H1 (cell line): Measurements from ENCODE around the gene TXNDC2. TPM values are rescaled to one million over a fixed set of nuclear protein-coding genes. Genes with fewer than 3 reads are reported as not detected.
A peak's percentile ranks its signal among the peaks of the same experiment; 100 is the strongest.

Source experiments
- CTCF ChIA-PET: fragments of 300-600 bp; sonication (Branson Sonifier 250); formaldehyde crosslinking; loops from one replicate; lab custom pipeline; 2021; ENCODE audit not compliant: partially characterized antibody; lab: Charles Lee
- POLR2A ChIA-PET: fragments of 300-600 bp; sonication (Branson Sonifier 250); formaldehyde crosslinking; loops from one replicate; lab custom pipeline; 2021; ENCODE audit warnings: inconsistent platforms; ENCODE audit not compliant: partially characterized antibody; lab: Charles Lee
- DNase-seq, 2 experiments: peaks; one replicate each; pipeline versions ENCODE4 v3.0.0 to v3.0.0-alpha.2; 2010 to 2022; ENCODE audit warnings: low spot score in 2 of 2, low read depth in 1 of 2, mixed read lengths in 1 of 2
- FAIRE-seq: peaks from 2 replicates; lab custom pipeline; 2011; peaks lifted over from hg19 to GRCh38; lab: Jason Lieb, UNC
- H2AFZ ChIP-seq: 2 replicates; pipeline ENCODE4 v1.8.1; 2012; ENCODE audit warnings: low read length, inconsistent platforms
- H2AK5ac ChIP-seq: 2 replicates; pipeline ENCODE4 v1.6.1; 2013; ENCODE audit warnings: low read depth, low read length
- H2BK120ac ChIP-seq: replicated peaks from 2 replicates; pipeline ENCODE3; 2013; ENCODE audit warnings: low read depth, low read length, inconsistent platforms
- H2BK12ac ChIP-seq: 2 replicates; pipeline ENCODE4 v1.6.1; 2013; ENCODE audit warnings: low read depth, low read length
- H2BK15ac ChIP-seq: 2 replicates; pipeline ENCODE4 v1.6.1; 2013; ENCODE audit warnings: low read length
- H2BK20ac ChIP-seq: 2 replicates; pipeline ENCODE4 v1.6.1; 2013; ENCODE audit warnings: low read length
- H2BK5ac ChIP-seq: 2 replicates; pipeline ENCODE4 v1.6.1; 2013; ENCODE audit warnings: low read depth, low read length
- H3K14ac ChIP-seq: 2 replicates; pipeline ENCODE4 v1.6.1; 2013; ENCODE audit warnings: inconsistent platforms; ENCODE audit not compliant: insufficient read length
- H3K18ac ChIP-seq: 2 replicates; pipeline ENCODE4 v1.6.1; 2013; ENCODE audit warnings: low read length; ENCODE audit errors: extremely low read depth
- H3K23ac ChIP-seq: 2 replicates; pipeline ENCODE4 v1.6.1; 2013; ENCODE audit warnings: inconsistent platforms; ENCODE audit not compliant: insufficient read length
- H3K23me2 ChIP-seq: 2 replicates; pipeline ENCODE4 v1.6.1; 2013; ENCODE audit warnings: low read depth, low read length
- H3K27ac ChIP-seq: 2 replicates; pipeline ENCODE4 v1.6.1; 2011; ENCODE audit warnings: low read depth, low read length, inconsistent platforms
- H3K27me3 ChIP-seq, 4 experiments: replicated peaks in 1 of 4; 1 replicate in 1 of 4; 2 replicates in 3 of 4; pipeline versions ENCODE4 v1.6.1 to v1.8.1; 2011 to 2013; ENCODE audit warnings: low read length in 3 of 4, mild to moderate bottlenecking in 3 of 4, inconsistent platforms in 2 of 4, mixed read lengths in 2 of 4, moderate library complexity in 1 of 4; ENCODE audit not compliant: control insufficient read depth in 3 of 4, insufficient read depth in 3 of 4; ENCODE audit errors: extremely low read depth in 1 of 4
- H3K36me3 ChIP-seq, 4 experiments: 2 replicates each; pipeline versions ENCODE4 v1.6.1 to v1.8.1; 2011 to 2013; ENCODE audit warnings: mild to moderate bottlenecking in 4 of 4, low read length in 3 of 4, moderate library complexity in 2 of 4, control low read depth in 1 of 4, inconsistent platforms in 1 of 4; ENCODE audit not compliant: insufficient read depth in 4 of 4, control insufficient read depth in 2 of 4
- H3K4ac ChIP-seq: replicated peaks from 2 replicates; pipeline ENCODE3; 2013; ENCODE audit warnings: low read length, low read depth, mixed read lengths, inconsistent platforms; ENCODE audit not compliant: insufficient read length
- H3K4me1 ChIP-seq, 4 experiments: replicated peaks in 1 of 4; 1 replicate in 1 of 4; 2 replicates in 3 of 4; pipeline versions ENCODE4 v1.6.1 to v1.8.1; 2011 to 2013; ENCODE audit warnings: low read length in 3 of 4, inconsistent platforms in 2 of 4, mixed read lengths in 1 of 4; ENCODE audit not compliant: insufficient read depth in 4 of 4, control insufficient read depth in 3 of 4
- H3K4me2 ChIP-seq, 2 experiments: 2 replicates each; pipeline versions ENCODE4 v1.6.1 to v1.8.1; 2011 to 2013; ENCODE audit warnings: low read depth in 2 of 2, low read length in 2 of 2, control low read depth in 1 of 2, inconsistent platforms in 1 of 2, mild to moderate bottlenecking in 1 of 2; ENCODE audit not compliant: insufficient read depth in 1 of 2
- H3K4me3 ChIP-seq, 4 experiments: fragments of 200-600, 300-600 bp in 1 of 4; sonication (generic), shearing (Covaris generic), sonication (Bioruptor Twin) in 1 of 4; 2 replicates each; pipeline versions ENCODE4 v1.5.1 to v1.8.1; 2011 to 2016; ENCODE audit warnings: low read length in 4 of 4, low read depth in 3 of 4, control low read depth in 2 of 4, inconsistent platforms in 2 of 4, mild to moderate bottlenecking in 2 of 4, mixed read lengths in 1 of 4, moderate library complexity in 1 of 4; ENCODE audit not compliant: insufficient read depth in 2 of 4; ENCODE audit errors: extremely low read depth in 1 of 4
- H3K56ac ChIP-seq: replicated peaks from 2 replicates; pipeline ENCODE3; 2013; ENCODE audit warnings: low read depth, mild to moderate bottlenecking, mixed read lengths, low read length, inconsistent platforms; ENCODE audit not compliant: insufficient read length
- H3K79me1 ChIP-seq: 2 replicates; pipeline ENCODE4 v1.6.1; 2013; ENCODE audit warnings: low read depth, low read length, control low read depth
- H3K79me2 ChIP-seq, 2 experiments: 2 replicates each; pipeline versions ENCODE4 v1.6.1 to v1.8.1; 2012 to 2013; ENCODE audit warnings: low read length in 2 of 2, mild to moderate bottlenecking in 2 of 2, inconsistent platforms in 1 of 2; ENCODE audit not compliant: insufficient read depth in 2 of 2, control insufficient read depth in 1 of 2
- H3K9ac ChIP-seq, 4 experiments: replicated peaks in 1 of 4; 1 replicate in 1 of 4; 2 replicates in 3 of 4; pipeline versions ENCODE4 v1.6.1 to v1.8.1; 2011 to 2013; ENCODE audit warnings: low read depth in 3 of 4, low read length in 3 of 4, control low read depth in 2 of 4, mild to moderate bottlenecking in 2 of 4, moderate library complexity in 2 of 4, inconsistent platforms in 1 of 4; ENCODE audit errors: extremely low read depth in 1 of 4
- H3K9me3 ChIP-seq, 2 experiments: 2 replicates each; pipeline versions ENCODE4 v1.6.1 to v1.8.1; 2012 to 2013; ENCODE audit warnings: mild to moderate bottlenecking in 2 of 2, moderate library complexity in 2 of 2, control low read depth in 1 of 2, inconsistent platforms in 1 of 2, low read depth in 1 of 2, low read length in 1 of 2, mixed read lengths in 1 of 2; ENCODE audit not compliant: insufficient read depth in 2 of 2
- H4K20me1 ChIP-seq, 2 experiments: replicated peaks in 1 of 2; 2 replicates each; pipeline versions ENCODE3 to v1.8.1; 2011 to 2013; ENCODE audit warnings: inconsistent platforms in 2 of 2, low read length in 2 of 2, mild to moderate bottlenecking in 1 of 2; ENCODE audit not compliant: insufficient read depth in 2 of 2, control insufficient read depth in 1 of 2
- H4K5ac ChIP-seq: 2 replicates; pipeline ENCODE4 v1.6.1; 2013; ENCODE audit warnings: low read length, low read depth, mixed read lengths, inconsistent platforms; ENCODE audit not compliant: insufficient read length
- H4K8ac ChIP-seq: 2 replicates; pipeline ENCODE4 v1.8.0; 2013; ENCODE audit warnings: mild to moderate bottlenecking, moderate library complexity, low read length, inconsistent platforms; ENCODE audit not compliant: insufficient read depth; ENCODE audit errors: extremely low read depth
- H4K91ac ChIP-seq: replicated peaks from 2 replicates; pipeline ENCODE3; 2013; ENCODE audit warnings: low read length, mixed read lengths, inconsistent platforms; ENCODE audit not compliant: insufficient read length
- E2F6 ChIP-seq: IDR thresholded peaks from 2 replicates; pipeline ENCODE4 v1.6.1; 2012; ENCODE audit warnings: inconsistent platforms
- MAFK ChIP-seq: IDR thresholded peaks from 2 replicates; pipeline ENCODE4 v1.6.1; 2012; ENCODE audit warnings: low read depth, mild to moderate bottlenecking, improper control_type of control experiment, low read length
- PHF8 ChIP-seq: fragments of 200-600 bp; sonication (generic); conservative IDR thresholded peaks from 2 replicates; pipeline ENCODE4 v1.7.1; 2012; ENCODE audit warnings: low read depth, mild to moderate bottlenecking, inconsistent platforms, low read length, moderate library complexity
- RFX5 ChIP-seq: IDR thresholded peaks from 2 replicates; pipeline ENCODE4 v1.6.1; 2011; ENCODE audit warnings: low read depth, low read length, improper control_type of control experiment, borderline replicate concordance
- SP1 ChIP-seq: IDR thresholded peaks from 2 replicates; pipeline ENCODE4 v1.6.1; 2011; ENCODE audit warnings: low read depth, low read length
- TEAD4 ChIP-seq: IDR thresholded peaks from 2 replicates; pipeline ENCODE4 v1.6.1; 2012; ENCODE audit warnings: low read depth, low read length, inconsistent platforms, mixed read lengths
- YY1 ChIP-seq: IDR thresholded peaks from 2 replicates; pipeline ENCODE4 v1.6.1; 2011; ENCODE audit warnings: low read depth, mild to moderate bottlenecking, low read length
- WGBS, 2 experiments: shearing (Covaris generic) in 1 of 2; methylation state at CpG; one replicate each; pipeline versions ENCODE4 v1.1.6 to v1.1.7; 2013 to 2015; ENCODE audit warnings: low lambda C conversion rate in 2 of 2, mixed read lengths in 2 of 2, inconsistent platforms in 1 of 2, low coverage in 1 of 2, missing lambda C conversion rate in 1 of 2; ENCODE audit not compliant: insufficient replicate concordance in 2 of 2, insufficient coverage in 1 of 2, insufficient read length in 1 of 2; ENCODE audit errors: extremely low coverage in 1 of 2, missing lambda C conversion rate in 1 of 2; 5-methylcytosine and 5-hydroxymethylcytosine counted together
- polyA plus RNA-seq, 7 experiments: library from polyadenylated mRNA; depleted of rRNA in 3 of 7; stranded (reverse) in 5 of 7; unstranded in 2 of 7; fragments of >200 nt in 5 of 7; fragments of 200-250 nt in 2 of 7; gene quantifications; 1 replicate in 5 of 7; 2 replicates in 1 of 7; 4 replicates in 1 of 7; pipeline versions ENCODE4 v1.2.1 to v1.2.3, GENCODE V29; 2011 to 2013; ENCODE audit warnings: missing spikeins in 2 of 7, mixed read lengths in 2 of 7
- total RNA-seq: library from RNA; stranded (reverse); fragmentation: NEBNext Ultra II Directional; extraction: Animal tissue kit (Norgen Biotek cat#: 25700); gene quantifications from 2 replicates; pipeline ENCODE4 v1.2.1, GENCODE V29; 2021
- TF ChIP-seq, protein P1 (sequence below), 3 experiments: IDR thresholded peaks; 1 replicate in 2 of 3; 2 replicates in 1 of 3; pipeline versions ENCODE4 v1.5.1 to v1.6.1; 2011; ENCODE audit warnings: low read length in 3 of 3, mild to moderate bottlenecking in 3 of 3, inconsistent platforms in 2 of 3, low read depth in 1 of 3, moderate library complexity in 1 of 3; ENCODE audit not compliant: insufficient read depth in 1 of 3; ENCODE audit errors: control extremely low read depth in 1 of 3

Gene TXNDC2
- total and polyA plus RNA-seq, 2 of the 8 experiments (the other 6 are each of a cell fraction or from before 2014, with no cell fraction given): 0.09 TPM; not detected in 1

DNA sequence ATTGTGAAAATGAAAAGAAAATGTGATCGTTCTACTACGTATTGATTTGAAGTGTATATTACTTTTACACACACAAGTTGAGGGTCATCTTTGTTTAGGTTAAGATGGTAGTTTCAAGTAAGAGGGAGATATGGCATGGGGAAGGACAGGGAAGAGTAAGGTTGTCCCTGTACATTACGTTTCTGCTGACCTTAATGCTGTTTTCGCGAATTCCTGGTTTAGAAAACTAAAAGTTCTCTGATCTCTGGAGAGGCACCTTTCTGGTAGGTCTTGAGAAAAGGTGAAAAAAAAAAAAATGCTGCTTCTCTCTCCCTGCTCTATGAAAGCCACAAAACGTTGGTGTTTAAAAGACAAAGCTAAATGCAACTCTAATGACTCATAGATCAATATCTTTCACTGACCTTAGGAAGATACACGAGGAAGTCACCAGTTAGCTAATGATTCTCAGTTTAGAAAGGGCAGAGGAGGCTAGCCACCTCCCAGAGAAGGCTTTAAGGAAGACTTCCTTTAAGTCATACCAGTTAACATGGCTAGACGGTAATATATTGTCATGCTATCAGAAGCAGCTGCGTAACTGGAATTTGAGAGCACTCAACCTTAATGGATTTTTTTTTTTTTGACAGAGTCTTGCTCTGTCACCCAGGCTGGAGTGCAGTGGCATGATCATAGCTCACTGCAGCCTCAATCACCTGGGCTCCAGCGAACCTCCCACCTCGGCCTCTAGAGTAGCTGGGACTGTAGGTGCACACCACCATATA lies 13.2 kb downstream of the TXNDC2 start:
- FAIRE-seq (no peak), DNase-seq (no peak)
- H2BK20ac ChIP-seq: no peak overlapping the region
- no peaks in the 10 kb centered on the region for H3K79me2 ChIP-seq
- 81 to 100% methylated on average over 2 to 11 of the region's 11 CpGs for WGBS, 2 experiments
- H3K4me1 ChIP-seq: peaks cover 0 to 5% (median 2%) of the 10 kb centered on the region in 4 experiments; a peak in 2 of 7 replicates
- H3K36me3 ChIP-seq: no peaks in the 10 kb centered on the region
- no peaks in the 10 kb centered on the region for H3K23me2 ChIP-seq
- H2BK12ac ChIP-seq: no peak overlapping the region
- H3K23ac ChIP-seq: no peak overlapping the region
- no peak overlapping the region for H3K56ac ChIP-seq
- no peak overlapping the region for H3K14ac ChIP-seq
- H2AK5ac ChIP-seq: no peak overlapping the region
- no peaks in the 10 kb centered on the region for H3K27me3 ChIP-seq
- no peak overlapping the region for H3K4me3 ChIP-seq
- peak overlapping the region; percentile 80 for H2AFZ ChIP-seq
- H3K9me3 ChIP-seq: no peaks in the 10 kb centered on the region
- H3K18ac ChIP-seq: no peak overlapping the region
- H2BK15ac ChIP-seq: no peak overlapping the region
- POLR2A ChIA-PET: interaction anchor here (0.7 kb wide), 1 partner anchor 341 kb away, joined by 4 read pairs; no protein-coding TSS in a partner anchor
- no peak overlapping the region for H2BK120ac ChIP-seq
- no peak overlapping the region for H3K27ac ChIP-seq
- H4K8ac ChIP-seq: no peak overlapping the region
- no peak overlapping the region for H3K9ac ChIP-seq
- no peak overlapping the region for H4K91ac ChIP-seq
- no peaks in the 10 kb centered on the region for H4K20me1 ChIP-seq
- CTCF ChIA-PET: interaction anchor here (0.6 to 1.0 kb wide), 3 partner anchors 10 to 88 kb away, joined by 3 to 4 read pairs (median 3); no protein-coding TSS in a partner anchor
- H3K4ac ChIP-seq: no peak overlapping the region
- no peak for TF ChIP-seq PHF8
- no peak for TF ChIP-seq E2F6
- TF ChIP-seq RFX5: no peak
- TF ChIP-seq SP1: no peak
- TF ChIP-seq YY1: no peak
- no peak for TF ChIP-seq TEAD4
- TF ChIP-seq, protein P1, sequence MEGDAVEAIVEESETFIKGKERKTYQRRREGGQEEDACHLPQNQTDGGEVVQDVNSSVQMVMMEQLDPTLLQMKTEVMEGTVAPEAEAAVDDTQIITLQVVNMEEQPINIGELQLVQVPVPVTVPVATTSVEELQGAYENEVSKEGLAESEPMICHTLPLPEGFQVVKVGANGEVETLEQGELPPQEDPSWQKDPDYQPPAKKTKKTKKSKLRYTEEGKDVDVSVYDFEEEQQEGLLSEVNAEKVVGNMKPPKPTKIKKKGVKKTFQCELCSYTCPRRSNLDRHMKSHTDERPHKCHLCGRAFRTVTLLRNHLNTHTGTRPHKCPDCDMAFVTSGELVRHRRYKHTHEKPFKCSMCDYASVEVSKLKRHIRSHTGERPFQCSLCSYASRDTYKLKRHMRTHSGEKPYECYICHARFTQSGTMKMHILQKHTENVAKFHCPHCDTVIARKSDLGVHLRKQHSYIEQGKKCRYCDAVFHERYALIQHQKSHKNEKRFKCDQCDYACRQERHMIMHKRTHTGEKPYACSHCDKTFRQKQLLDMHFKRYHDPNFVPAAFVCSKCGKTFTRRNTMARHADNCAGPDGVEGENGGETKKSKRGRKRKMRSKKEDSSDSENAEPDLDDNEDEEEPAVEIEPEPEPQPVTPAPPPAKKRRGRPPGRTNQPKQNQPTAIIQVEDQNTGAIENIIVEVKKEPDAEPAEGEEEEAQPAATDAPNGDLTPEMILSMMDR (IDR thresholded peaks at IDR 0.05; ENCODE audit: control extremely low read depth in 1 of 3, insufficient read depth in 1 of 3, low read depth in 1 of 3, low read length in 3 of 3): no peak
- TF ChIP-seq MAFK: no peak
- TF ChIP-seq, all 59 proteins: peak for 0
- Histone ChIP-seq H3K4me2 (no peak overlapping the region), H2BK5ac (no peak overlapping the region), H4K5ac (no peak overlapping the region), H3K79me1 (no peaks in the 10 kb centered on the region)
